ENCODE data around the gene CDH15.

CDH15 gene

GRCh38 chr16:89209522-89210044, 38.0 kb downstream of the CDH15 start:
- DNase-seq (ENCODE audit: low spot score), result no peak
- CTCF ChIA-PET, result no interaction called here
- H3K27ac ChIP-seq, result no peak overlapping the region
- TF ChIP-seq, protein P1, sequence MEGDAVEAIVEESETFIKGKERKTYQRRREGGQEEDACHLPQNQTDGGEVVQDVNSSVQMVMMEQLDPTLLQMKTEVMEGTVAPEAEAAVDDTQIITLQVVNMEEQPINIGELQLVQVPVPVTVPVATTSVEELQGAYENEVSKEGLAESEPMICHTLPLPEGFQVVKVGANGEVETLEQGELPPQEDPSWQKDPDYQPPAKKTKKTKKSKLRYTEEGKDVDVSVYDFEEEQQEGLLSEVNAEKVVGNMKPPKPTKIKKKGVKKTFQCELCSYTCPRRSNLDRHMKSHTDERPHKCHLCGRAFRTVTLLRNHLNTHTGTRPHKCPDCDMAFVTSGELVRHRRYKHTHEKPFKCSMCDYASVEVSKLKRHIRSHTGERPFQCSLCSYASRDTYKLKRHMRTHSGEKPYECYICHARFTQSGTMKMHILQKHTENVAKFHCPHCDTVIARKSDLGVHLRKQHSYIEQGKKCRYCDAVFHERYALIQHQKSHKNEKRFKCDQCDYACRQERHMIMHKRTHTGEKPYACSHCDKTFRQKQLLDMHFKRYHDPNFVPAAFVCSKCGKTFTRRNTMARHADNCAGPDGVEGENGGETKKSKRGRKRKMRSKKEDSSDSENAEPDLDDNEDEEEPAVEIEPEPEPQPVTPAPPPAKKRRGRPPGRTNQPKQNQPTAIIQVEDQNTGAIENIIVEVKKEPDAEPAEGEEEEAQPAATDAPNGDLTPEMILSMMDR (conservative IDR thresholded peaks at IDR 0.05; ENCODE audit: low read depth), result no peak
- POLR2A ChIA-PET (ENCODE audit: low non-redundant PET), result no interaction called here

- ChIA-PET POLR2A (ENCODE audit: low non-redundant PET) (no interaction called here), CTCF (no interaction called here)
- H3K27ac ChIP-seq, result no peak overlapping the region
- TF ChIP-seq, protein P1 (conservative IDR thresholded peaks at IDR 0.05; ENCODE audit: low read depth), result no peak
- no peak for DNase-seq (ENCODE audit: low spot score)
These were observed 38.8 kb downstream of the CDH15 start for GRCh38 chr16:89210165-89210903.

GRCh38 chr16:89210904-89211515, 39.5 kb downstream of the CDH15 start:
- CTCF ChIA-PET, result interaction anchor here (0.6 kb wide), 1 partner anchor 82 kb away, joined by 3 read pairs; no protein-coding TSS in a partner anchor
- DNase-seq (ENCODE audit: low spot score), result no peak
- no peak overlapping the region for H3K27ac ChIP-seq
- POLR2A ChIA-PET (ENCODE audit: low non-redundant PET), result no interaction called here
- TF ChIP-seq, protein P1 (conservative IDR thresholded peaks at IDR 0.05; ENCODE audit: low read depth), result no peak

DNA sequence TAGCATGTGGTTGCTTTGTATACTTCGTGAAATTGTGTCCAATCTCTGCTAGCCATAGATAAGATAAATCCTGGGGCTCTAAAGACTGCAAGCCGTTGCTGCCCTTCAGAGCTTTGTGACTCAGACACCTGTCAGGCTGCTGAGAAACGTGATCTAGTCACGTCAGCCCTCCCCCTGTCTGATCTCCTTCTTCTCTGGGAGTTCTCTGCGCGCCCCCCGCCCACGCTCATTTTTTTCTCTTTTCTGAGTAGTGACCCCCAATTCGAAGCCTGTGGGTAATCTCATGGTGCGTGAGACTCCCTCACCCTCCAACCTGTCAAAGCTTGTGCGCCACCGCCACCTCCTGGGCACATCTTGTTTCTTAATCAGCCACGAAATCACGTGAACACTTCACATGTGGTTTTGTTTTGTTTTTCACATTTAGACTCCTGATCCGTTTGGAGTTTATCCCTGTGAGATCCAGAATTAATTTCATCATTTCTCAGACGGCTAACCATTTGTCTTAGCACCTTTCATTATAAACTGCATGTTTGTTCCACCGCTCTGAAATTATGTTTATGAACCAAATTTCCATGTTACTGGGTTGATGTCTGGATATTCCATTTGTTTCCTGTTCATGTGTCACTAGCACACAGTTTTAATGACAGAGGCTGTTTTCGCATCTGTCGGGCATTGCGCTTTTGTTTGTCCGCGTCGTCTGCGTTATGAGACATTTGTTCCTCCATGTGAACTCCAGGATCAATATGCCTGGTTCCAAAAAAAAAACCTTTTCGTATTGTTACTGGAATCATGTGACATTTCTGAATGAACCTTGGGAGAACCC, 45.0 kb downstream of the CDH15 start:
- TF ChIP-seq, protein P1 (conservative IDR thresholded peaks at IDR 0.05; ENCODE audit: low read depth), result peak; percentile 73
- POLR2A ChIA-PET (ENCODE audit: low non-redundant PET), result interaction anchor here (0.5 kb wide), 1 partner anchor 43 kb away, joined by 3 read pairs; no protein-coding TSS in a partner anchor
- H3K27ac ChIP-seq, result peak overlapping the region; percentile 88
- CTCF ChIA-PET, result interaction anchor here (0.6 to 1.2 kb wide), 8 partner anchors 23 to 1609 kb away, joined by 3 to 5 read pairs (median 4); no protein-coding TSS in a partner anchor
- peak; percentile 73 for DNase-seq (ENCODE audit: low spot score)

GRCh38 chr16:89217138-89217387, 45.5 kb downstream of the CDH15 start:
- ChIA-PET POLR2A (ENCODE audit: low non-redundant PET) (interaction anchor here (0.9 kb wide), 1 partner anchor 337 kb away, joined by 3 read pairs; no protein-coding TSS in a partner anchor), CTCF (no interaction called here)
- TF ChIP-seq, protein P1 (conservative IDR thresholded peaks at IDR 0.05; ENCODE audit: low read depth), result no peak
- no peak for DNase-seq (ENCODE audit: low spot score)
- peak overlapping the region; percentile 88 for H3K27ac ChIP-seq
